Chondrocyte (in vitro differentiated cells): Measurements from ENCODE around the gene PSME3. TPM values are rescaled to one million over a fixed set of nuclear protein-coding genes. Genes with fewer than 3 reads are reported as not detected.

Experiments
- DNase-seq: peaks from one replicate; pipeline ENCODE4 v3.0.0; 2021; ENCODE audit warnings: mixed read lengths, low spot score
- H3K27ac Mint-ChIP-seq: one replicate; pipeline ENCODE4 v1.8.0; 2021; ENCODE audit warnings: mild to moderate bottlenecking, moderate library complexity, mixed read lengths; ENCODE audit not compliant: unreplicated experiment
- H3K27me3 Mint-ChIP-seq: 2 replicates; pipeline ENCODE4 v1.8.0; 2021; ENCODE audit warnings: low read depth, mixed read lengths
- H3K36me3 Mint-ChIP-seq: 2 replicates; pipeline ENCODE4 v1.8.0; 2021; ENCODE audit warnings: low read depth, mixed read lengths
- H3K4me1 Mint-ChIP-seq: 2 replicates; pipeline ENCODE4 v1.8.0; 2021; ENCODE audit warnings: low read depth, mild to moderate bottlenecking, mixed read lengths
- H3K4me3 Mint-ChIP-seq: one replicate; pipeline ENCODE4 v1.8.0; 2021; ENCODE audit warnings: mild to moderate bottlenecking, moderate library complexity, mixed read lengths; ENCODE audit not compliant: unreplicated experiment
- H3K9me3 Mint-ChIP-seq: 2 replicates; pipeline ENCODE4 v1.8.0; 2021; ENCODE audit warnings: low read depth, mixed read lengths
- CTCF ChIP-seq: fragments of 200-600 bp; sonication (generic); IDR thresholded peaks from 2 replicates; pipeline ENCODE4 v1.5.0; 2021; ENCODE audit warnings: antibody characterized with exemption, mild to moderate bottlenecking, moderate library complexity
- microRNA-seq: library from miRNA; unstranded; fragments of <30 nt; microRNA quantifications from one replicate; pipeline ENCODE4 v1.2.0, GENCODE V29; 2020; ENCODE audit warnings: borderline number of aligned reads
- total RNA-seq: library from RNA; stranded (reverse); gene quantifications from 3 replicates; pipeline ENCODE4 v1.2.1, GENCODE V29; 2021

PSME3 gene
- total RNA-seq, 1 donor from 2014 or later: 111 TPM

- H3K36me3 Mint-ChIP-seq: no peaks in the 10 kb centered on the region
- H3K27me3 Mint-ChIP-seq: no peaks in the 10 kb centered on the region
- H3K4me1 Mint-ChIP-seq: peaks cover 47% of the 10 kb centered on the region
- H3K27ac Mint-ChIP-seq: peak overlapping the region; percentile 54
- H3K4me3 Mint-ChIP-seq: no peak overlapping the region
- no peak for DNase-seq
- H3K9me3 Mint-ChIP-seq: no peaks in the 10 kb centered on the region
- TF ChIP-seq CTCF: no peak
Observed at GRCh38 chr17:42893359-42893758, 60.2 kb downstream of the PSME3 start.

Small RNA genes lying within 50 kb of the gene (microRNA-seq; reads per million reads assigned to microRNA genes)
- gene MIR6781: not detected

Other genes with a start within 250 kb of the PSME3 start
- gene RETREG3, start 224.0 kb upstream of the PSME3 start, total RNA-seq: 50.4 to 62.9 TPM (median 61.8 TPM) in 3 replicates
- 41.1 to 70.4 TPM (median 41.6 TPM) in 3 replicates for gene TUBG1, start 223.7 kb upstream of the PSME3 start, total RNA-seq
- 26.2 to 36.5 TPM (median 29.2 TPM) in 3 replicates for gene TUBG2, start 174.1 kb upstream of the PSME3 start, total RNA-seq
- gene PLEKHH3, start 156.4 kb upstream of the PSME3 start, total RNA-seq: 23.7 to 41.5 TPM (median 38.7 TPM) in 3 replicates
- 1.2 to 1.8 TPM (median 1.6 TPM) in 3 replicates for gene CCR10, start 151.6 kb upstream of the PSME3 start, total RNA-seq
- 22.8 to 43.6 TPM (median 42.1 TPM) in 3 replicates for gene CNTNAP1, start 150.9 kb upstream of the PSME3 start, total RNA-seq
- 22.2 to 25.6 TPM (median 22.4 TPM) in 3 replicates for gene EZH1, start 88.4 kb upstream of the PSME3 start, total RNA-seq
- 0.63 to 4.9 TPM (median 3.9 TPM) in 3 replicates for gene RAMP2, start 72.2 kb upstream of the PSME3 start, total RNA-seq
- gene VPS25, start 59.9 kb upstream of the PSME3 start, total RNA-seq: 52.5 to 63.9 TPM (median 55.1 TPM) in 3 replicates
- 0.26 to 0.32 TPM in 2 of 3 replicates, not detected in the other for gene WNK4, start 52.8 kb upstream of the PSME3 start, total RNA-seq
- 38.7 to 49.1 TPM (median 39.5 TPM) in 3 replicates for gene COA3, start 34.7 kb upstream of the PSME3 start, total RNA-seq
- gene CNTD1, start 34.5 kb upstream of the PSME3 start, total RNA-seq: 0.60 TPM in 1 of 3 replicates, not detected in the others
- 55.3 to 71.6 TPM (median 60.5 TPM) in 3 replicates for gene BECN1, start 9.1 kb upstream of the PSME3 start, total RNA-seq
- gene AOC2, start 11.2 kb downstream of the PSME3 start, total RNA-seq: 1.4 to 2.2 TPM (median 1.4 TPM) in 3 replicates
- 0.53 to 17.4 TPM (median 15.5 TPM) in 3 replicates for gene AOC3, start 17.8 kb downstream of the PSME3 start, total RNA-seq
- not detected in 3 replicates for gene G6PC1, start 67.4 kb downstream of the PSME3 start, total RNA-seq
- gene AARSD1, start 131.1 kb downstream of the PSME3 start, total RNA-seq: 39.1 to 44.4 TPM (median 44.0 TPM) in 3 replicates
- 1.2 to 5.7 TPM (median 3.9 TPM) in 3 replicates for gene PTGES3L, start 146.7 kb downstream of the PSME3 start, total RNA-seq
- 11.2 to 13.1 TPM (median 11.3 TPM) in 3 replicates for gene RUNDC1, start 147.2 kb downstream of the PSME3 start, total RNA-seq
- 738 to 860 TPM (median 747 TPM) in 3 replicates for gene RPL27, start 165.0 kb downstream of the PSME3 start, total RNA-seq
- 9.0 to 20.9 TPM (median 12.8 TPM) in 3 replicates for gene IFI35, start 173.4 kb downstream of the PSME3 start, total RNA-seq
- gene VAT1, start 189.0 kb downstream of the PSME3 start, total RNA-seq: 290 to 589 TPM (median 567 TPM) in 3 replicates
- 0.73 to 1.5 TPM (median 1.1 TPM) in 3 replicates for gene RND2, start 191.8 kb downstream of the PSME3 start, total RNA-seq